ENCODE results near the gene INTS6.

DNA sequence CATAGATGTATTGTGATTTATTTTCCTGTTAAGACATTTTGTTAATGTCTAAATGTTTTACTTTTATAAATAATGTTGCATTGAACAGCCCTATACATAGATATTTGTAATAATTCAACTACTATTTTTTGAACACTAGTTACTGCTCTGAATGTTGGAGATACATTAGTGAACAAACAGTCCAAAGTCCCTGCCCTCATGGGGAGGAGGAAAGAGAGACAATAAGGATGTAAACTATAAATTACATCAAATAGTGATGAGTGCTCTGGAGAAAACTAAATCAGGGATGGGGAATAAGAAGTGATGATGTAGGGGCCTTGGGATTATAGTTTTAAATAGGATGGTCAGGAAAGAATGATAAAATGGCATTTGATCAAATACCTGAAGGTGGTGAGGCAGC is 12.3 kb upstream of the INTS6 start:
- TF ChIP-seq, protein P1, sequence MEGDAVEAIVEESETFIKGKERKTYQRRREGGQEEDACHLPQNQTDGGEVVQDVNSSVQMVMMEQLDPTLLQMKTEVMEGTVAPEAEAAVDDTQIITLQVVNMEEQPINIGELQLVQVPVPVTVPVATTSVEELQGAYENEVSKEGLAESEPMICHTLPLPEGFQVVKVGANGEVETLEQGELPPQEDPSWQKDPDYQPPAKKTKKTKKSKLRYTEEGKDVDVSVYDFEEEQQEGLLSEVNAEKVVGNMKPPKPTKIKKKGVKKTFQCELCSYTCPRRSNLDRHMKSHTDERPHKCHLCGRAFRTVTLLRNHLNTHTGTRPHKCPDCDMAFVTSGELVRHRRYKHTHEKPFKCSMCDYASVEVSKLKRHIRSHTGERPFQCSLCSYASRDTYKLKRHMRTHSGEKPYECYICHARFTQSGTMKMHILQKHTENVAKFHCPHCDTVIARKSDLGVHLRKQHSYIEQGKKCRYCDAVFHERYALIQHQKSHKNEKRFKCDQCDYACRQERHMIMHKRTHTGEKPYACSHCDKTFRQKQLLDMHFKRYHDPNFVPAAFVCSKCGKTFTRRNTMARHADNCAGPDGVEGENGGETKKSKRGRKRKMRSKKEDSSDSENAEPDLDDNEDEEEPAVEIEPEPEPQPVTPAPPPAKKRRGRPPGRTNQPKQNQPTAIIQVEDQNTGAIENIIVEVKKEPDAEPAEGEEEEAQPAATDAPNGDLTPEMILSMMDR (IDR thresholded peaks at IDR 0.05; ENCODE audit: low read length): no peak
- no peak for TF ChIP-seq EZH2 (optimal IDR thresholded peaks at IDR 0.05; ENCODE audit: low read depth, low read length)
